GM21515 (cell line): ENCODE results near the gene CHL1.

Source experiments
- ATAC-seq: cut with Tn5 transposase; IDR thresholded peaks from one replicate; pipeline ENCODE4 v1.9.1; 2021; ENCODE audit not compliant: unreplicated experiment

The CHL1 gene

GRCh38 chr3:196311-197148, at the start of gene CHL1:
CHL1 (plus strand) TSS chr3:196763; CDS start chr3:319777, 123,014 bp downstream.
- no peak for ATAC-seq

GRCh38 chr3:151614-152189, 44.9 kb upstream of the CHL1 start:
- no peak for ATAC-seq

GRCh38 chr3:159974-160373, 36.6 kb upstream of the CHL1 start:
- no peak for ATAC-seq

- ATAC-seq: no peak
Measured at GRCh38 chr3:166071-166470, 30.5 kb upstream of the CHL1 start.

- no peak for ATAC-seq
Measured at GRCh38 chr3:166799-167198, 29.8 kb upstream of the CHL1 start.

- ATAC-seq: peak; percentile 79
Measured at GRCh38 chr3:173886-174285, 22.7 kb upstream of the CHL1 start.

GRCh38 chr3:184976-185375, 11.6 kb upstream of the CHL1 start:
- ATAC-seq: no peak

- peak; percentile 47 for ATAC-seq
Measured at GRCh38 chr3:192215-192929, 4.2 kb upstream of the CHL1 start.

- no peak for ATAC-seq
Measured at GRCh38 chr3:194001-194400, 2.6 kb upstream of the CHL1 start.

- no peak for ATAC-seq
Measured at GRCh38 chr3:194421-194820, 2.1 kb upstream of the CHL1 start.

GRCh38 chr3:195666-196065, 897 bp upstream of the CHL1 start:
- ATAC-seq: no peak

- no peak for ATAC-seq
Measured at GRCh38 chr3:197149-197827, 725 bp downstream of the CHL1 start.

- ATAC-seq: no peak
Measured at GRCh38 chr3:197828-198491, 1.4 kb downstream of the CHL1 start.

GRCh38 chr3:199835-200234, 3.3 kb downstream of the CHL1 start:
- ATAC-seq: no peak

GRCh38 chr3:200758-201325, 4.3 kb downstream of the CHL1 start:
- ATAC-seq: no peak

GRCh38 chr3:204102-204501, 7.5 kb downstream of the CHL1 start:
- ATAC-seq: no peak

GRCh38 chr3:207973-208372, 11.4 kb downstream of the CHL1 start:
- no peak for ATAC-seq

GRCh38 chr3:210669-211068, 14.1 kb downstream of the CHL1 start:
- no peak for ATAC-seq

- peak; percentile 83 for ATAC-seq
Measured at GRCh38 chr3:212432-212831, 15.9 kb downstream of the CHL1 start.

- ATAC-seq: no peak
Measured at GRCh38 chr3:217099-217813, 20.7 kb downstream of the CHL1 start.
